GM21390 (cell line): ENCODE results near the gene RHEX.

ENCODE experiments used
- ATAC-seq: cut with Tn5 transposase; IDR thresholded peaks from one replicate; pipeline ENCODE4 v1.9.1; 2021; ENCODE audit not compliant: unreplicated experiment

The RHEX gene

DNA sequence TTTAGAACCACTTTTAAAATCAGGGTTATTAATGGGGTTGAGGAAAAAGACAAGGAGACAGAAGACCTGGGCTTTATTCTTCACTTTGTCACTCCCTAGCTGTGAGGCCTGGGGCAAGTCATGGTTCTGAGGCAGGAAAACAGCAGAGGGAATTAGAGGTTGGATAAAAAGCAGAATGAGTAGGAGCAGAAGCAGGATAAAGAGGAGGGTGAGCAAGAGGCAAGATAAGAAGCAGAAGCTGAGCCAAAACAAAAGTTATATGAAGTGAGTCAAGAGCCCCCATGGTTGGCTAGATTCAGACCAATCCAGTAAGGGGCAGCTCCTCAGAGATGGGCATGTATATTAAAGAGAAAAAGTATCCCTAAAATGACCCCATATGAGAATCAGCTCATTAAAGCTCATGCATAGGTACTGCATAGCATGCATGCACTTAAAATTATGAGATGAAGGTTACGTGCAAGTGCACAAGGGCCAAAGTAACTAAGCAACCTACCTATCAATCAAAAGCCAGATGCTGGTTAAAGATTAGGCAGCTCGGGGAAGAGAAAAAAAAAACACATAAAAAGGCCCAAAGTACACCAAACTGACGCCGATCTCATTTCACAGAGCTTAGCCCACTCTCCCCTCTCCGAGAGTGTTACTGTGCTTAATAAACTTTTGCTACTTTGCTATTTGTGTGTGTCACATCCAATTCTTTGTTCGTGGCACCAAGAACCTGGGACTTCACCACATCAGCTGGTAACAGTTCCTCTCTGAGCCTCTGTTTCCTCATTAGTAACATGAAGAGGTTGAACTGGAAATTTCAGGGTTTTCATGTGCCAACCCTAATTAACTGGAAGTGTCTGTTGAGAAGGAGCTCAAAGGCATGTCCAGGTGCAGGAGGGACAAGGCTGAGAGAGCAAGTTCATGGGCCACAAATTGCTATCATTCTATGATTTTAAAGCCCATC lies 62.0 kb downstream of the RHEX start:
- no peak for ATAC-seq

GRCh38 chr1:206115791-206116190 lies 62.8 kb downstream of the RHEX start:
- no peak for ATAC-seq

DNA sequence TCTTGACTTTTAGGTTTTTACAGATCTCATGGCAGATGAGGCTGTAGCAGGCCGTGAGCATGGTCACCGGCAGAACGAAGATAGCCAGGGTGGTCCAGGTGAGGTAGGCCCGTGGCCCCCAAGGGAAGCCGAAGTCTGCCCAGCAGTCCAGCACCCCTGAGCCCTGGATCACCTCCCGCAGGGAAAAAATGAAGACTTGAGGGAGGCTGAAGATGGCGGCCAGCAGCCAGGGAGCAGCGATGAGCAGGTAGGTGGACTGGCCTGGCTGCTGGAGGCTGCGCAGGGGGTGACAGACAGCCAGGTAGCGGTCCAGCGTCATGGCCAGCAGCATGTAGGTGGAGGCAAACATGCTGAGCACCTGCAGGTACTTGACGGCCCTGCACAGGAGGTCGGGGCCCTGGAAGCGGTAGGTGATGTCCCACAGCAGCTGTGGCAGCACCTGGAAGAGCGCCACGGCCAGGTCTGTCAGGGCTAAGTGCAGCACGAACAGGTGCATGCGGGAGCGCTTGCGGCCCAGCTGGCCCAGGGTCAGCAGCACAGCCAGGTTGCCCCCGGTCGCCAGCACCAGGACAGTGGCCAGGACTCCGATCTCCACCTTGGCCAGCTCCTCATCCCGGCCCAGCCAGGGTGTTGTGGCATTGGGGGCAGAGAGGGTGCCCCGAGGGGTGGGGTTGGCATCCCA lies 63.4 kb downstream of the RHEX start:
- no peak for ATAC-seq

DNA sequence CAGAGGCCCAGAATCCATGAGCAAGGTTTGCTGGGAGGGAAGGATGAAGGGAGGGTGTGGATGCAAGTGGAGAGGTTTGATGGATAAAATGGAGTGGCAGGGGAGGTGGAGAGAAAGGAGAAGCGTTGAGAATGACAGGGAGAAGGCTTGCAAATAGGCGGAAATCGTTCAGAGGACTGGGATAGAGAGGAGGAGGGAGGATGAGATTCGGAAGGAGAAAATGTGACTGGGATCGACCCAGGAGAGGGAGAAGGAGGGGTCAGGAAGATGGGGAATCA lies 63.8 kb downstream of the RHEX start:
- no peak for ATAC-seq

- ATAC-seq: no peak
Measured at GRCh38 chr1:206117151-206117948, 64.4 kb downstream of the RHEX start, which contains the start of gene AVPR1B. TSS of gene AVPR1B (minus strand) at chr1:206117388. CDS start at chr1:206116890, 498 bp downstream.

- ATAC-seq: no peak
Measured at GRCh38 chr1:206120406-206120805, 67.4 kb downstream of the RHEX start.

DNA sequence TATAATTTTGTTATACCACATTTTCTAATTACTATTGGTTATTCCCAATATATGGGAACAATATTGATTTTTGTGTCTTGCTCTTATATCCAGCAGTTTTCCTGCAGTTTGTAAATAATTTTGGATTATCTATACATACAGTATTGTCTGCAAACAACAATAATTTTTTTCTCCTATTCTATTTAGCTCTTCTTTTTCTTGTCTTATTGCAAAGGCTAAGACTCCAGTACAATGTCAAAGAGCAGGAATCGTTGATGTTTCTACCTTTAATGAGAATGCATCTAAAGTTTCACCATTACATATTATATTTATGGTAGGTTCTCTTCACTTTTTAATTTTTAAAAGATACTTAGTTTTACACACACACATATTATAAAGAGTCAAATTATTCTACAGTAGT lies 68.3 kb downstream of the RHEX start:
- ATAC-seq: no peak

DNA sequence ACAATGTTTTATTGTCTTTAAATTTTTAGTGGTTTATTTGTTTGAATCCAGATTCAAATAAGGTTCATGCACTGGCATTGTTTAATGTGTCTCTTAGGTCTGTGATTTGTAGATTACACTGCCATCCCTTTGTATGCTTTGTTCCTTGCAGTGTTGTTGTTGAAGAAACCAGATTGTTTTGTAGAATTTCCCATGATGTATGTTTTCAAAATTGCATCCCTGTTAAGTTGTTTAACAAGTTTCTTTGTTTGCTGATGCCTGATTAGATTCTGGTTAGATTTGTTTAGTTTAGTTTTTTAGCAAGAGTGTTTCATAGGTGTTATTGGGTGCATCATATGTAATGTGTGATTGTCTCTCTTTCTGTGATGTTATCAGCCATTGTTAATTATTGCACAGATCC lies 69.7 kb downstream of the RHEX start:
- no peak for ATAC-seq

GRCh38 chr1:206125346-206125745 lies 72.4 kb downstream of the RHEX start:
- no peak for ATAC-seq

DNA sequence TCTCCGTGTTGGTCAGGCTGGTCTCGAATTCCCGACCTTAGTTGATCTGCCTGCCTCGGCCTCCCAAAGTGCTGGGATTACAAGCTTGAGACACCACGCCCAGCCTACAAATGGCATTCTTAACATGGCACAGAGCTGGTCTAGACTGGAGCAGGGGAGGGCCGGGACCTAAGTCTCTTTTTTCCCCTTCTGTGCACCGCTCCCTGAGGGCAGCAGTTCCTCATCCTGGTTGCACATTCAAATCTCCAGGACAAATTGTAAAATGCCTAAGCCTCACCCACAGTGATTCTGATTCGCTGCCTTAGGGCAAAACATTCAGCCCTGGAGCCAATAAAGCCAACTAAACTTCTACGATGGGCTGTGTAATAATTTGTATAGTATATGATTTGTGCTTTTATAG lies 74.4 kb downstream of the RHEX start:
- ATAC-seq: no peak

GRCh38 chr1:206128196-206128595 lies 75.2 kb downstream of the RHEX start:
- ATAC-seq: no peak

DNA sequence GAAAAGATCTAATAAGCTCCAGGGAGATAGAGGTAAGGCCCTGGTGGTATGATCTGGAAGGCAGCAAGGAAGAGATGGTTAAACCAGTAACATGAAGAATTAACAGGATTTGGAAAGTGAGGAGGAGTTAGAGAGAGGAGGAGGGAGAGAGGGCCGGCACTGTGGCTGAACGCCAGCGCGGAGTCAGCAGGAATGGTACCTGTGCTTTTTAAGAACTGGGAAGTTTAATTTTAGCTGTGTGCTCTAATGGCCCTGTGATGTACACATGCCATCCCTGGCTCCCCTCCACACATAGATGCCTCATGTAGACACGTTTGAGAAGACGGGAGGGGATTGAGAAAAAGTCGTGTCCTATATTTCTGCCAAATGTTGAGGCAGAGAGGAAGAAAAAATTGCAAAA lies 78.1 kb downstream of the RHEX start:
- ATAC-seq: no peak

DNA sequence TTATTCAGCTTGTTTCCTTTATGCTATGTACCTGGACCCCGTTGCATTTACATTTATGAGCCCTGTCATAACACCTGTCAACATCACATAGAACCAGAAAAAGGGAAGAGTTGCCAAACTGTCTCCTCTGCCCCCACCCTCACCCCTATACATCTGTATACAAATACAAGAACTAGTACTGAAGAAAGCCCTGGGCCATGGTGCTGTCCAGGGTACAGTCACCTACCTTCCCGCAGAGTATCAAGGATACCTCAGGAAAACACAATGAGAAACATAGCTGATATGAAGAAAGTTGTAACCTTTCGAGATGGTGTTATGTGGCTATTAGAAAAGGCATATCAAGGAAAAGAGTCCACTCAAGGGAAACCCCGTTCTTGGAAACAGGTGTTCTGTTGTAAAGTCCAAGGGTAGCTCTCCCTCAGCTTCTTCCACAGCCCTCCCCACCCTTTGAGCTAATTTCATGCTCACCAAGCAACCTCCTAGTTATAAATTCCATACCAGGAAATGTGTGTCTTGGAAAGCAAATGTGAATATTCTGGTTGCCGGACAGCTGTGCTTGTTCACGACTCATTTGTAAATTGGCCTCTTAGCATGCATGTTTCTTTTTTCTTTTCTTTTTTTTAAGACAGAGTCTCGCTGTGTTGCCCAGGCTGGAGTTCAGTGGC lies 80.9 kb downstream of the RHEX start:
- ATAC-seq: no peak

GRCh38 chr1:206135248-206135647 lies 82.3 kb downstream of the RHEX start:
- ATAC-seq: no peak

- ATAC-seq: no peak
Measured at GRCh38 chr1:206136241-206136640, 83.3 kb downstream of the RHEX start.

DNA sequence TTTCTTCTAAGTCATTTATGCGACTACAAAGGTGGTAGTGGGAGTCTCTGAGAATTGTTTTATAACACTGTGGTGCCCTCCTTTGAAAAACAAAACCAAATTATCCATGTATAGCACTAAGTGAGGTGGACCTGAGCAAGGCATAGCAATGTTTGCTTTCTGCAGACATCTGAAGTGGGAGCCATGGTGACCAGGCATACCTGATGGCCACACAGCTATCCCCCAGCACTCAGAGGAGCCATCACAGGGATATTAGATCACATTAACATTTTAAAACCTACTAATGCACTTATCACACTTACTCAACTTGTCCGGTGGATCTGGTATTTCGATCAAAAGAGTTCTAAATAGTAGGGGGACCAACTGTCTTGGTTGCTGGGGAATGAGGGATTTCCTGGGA lies 89.0 kb downstream of the RHEX start:
- no peak for ATAC-seq

GRCh38 chr1:206142770-206143169 lies 89.8 kb downstream of the RHEX start:
- no peak for ATAC-seq

- no peak for ATAC-seq
Measured at GRCh38 chr1:206143537-206144172, 90.7 kb downstream of the RHEX start.

DNA sequence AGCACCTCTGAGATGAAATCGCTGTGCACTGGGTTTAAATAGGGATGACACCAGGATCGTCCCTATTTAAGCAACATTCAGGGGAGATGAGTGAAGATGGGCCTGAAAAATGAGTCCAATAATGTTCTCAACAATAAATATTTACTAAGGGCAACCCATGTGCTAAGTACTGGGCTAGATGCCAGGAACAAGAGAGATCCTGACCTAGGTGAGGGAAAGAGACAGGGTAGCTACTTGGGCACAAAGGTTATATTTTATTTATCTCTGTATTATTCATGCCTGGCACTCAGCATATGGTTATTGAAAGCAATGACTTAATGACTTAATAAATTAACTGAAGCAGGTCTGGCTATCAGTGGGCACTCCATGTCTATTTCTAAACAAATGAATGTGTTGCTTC lies 91.6 kb downstream of the RHEX start:
- ATAC-seq: no peak

DNA sequence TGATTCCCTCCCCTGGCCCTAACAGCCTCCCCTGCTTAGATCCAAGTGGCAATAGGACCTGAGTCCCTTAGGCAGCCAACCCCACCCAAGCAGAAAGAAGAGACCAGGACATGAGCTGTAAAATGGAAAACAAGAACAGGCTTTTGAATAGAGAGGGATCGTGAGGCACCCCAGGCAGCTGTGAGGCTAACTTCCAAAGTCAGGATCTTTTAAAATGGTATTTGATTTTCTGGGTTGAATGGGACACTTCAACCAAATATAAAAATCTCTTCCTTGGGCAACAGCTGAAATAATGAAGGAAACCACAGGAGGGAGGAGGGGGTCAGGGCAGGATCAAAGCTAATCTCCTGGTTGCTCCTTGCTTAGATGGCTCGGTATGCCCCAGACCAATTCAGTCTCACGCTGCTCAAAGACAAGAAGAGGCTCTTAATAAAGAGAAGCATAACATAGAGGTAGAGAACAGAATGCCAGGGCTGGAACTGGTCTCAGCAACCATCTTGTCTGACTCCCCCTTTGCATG lies 92.9 kb downstream of the RHEX start:
- no peak for ATAC-seq
